Common myeloid progenitor, CD34-positive (primary cell): ENCODE measurements around the gene CCL22.

Experiments
- CTCF ChIA-PET: fragments of 350-600 bp; sonication (Branson Sonifier 250); formaldehyde crosslinking; loops from one replicate; lab custom pipeline; 2021; ENCODE audit warnings: antibody characterized with exemption; lab: Charles Lee
- POLR2A ChIA-PET: fragments of 350-600 bp; sonication (Branson Sonifier 250); formaldehyde crosslinking; loops from one replicate; lab custom pipeline; 2021; ENCODE audit warnings: antibody characterized with exemption; lab: Charles Lee
- DNase-seq, 3 donors: peaks; one replicate each; pipeline versions ENCODE4 v3.0.0 to v3.0.0-alpha.2; 2013
- H3K27ac ChIP-seq, 2 experiments: 1 replicate in 1 of 2; 2 replicates in 1 of 2; pipeline ENCODE4 v1.7.0; 2013; ENCODE audit warnings: inconsistent platforms in 2 of 2, low read length in 2 of 2, mild to moderate bottlenecking in 2 of 2, low read depth in 1 of 2, moderate library complexity in 1 of 2; ENCODE audit not compliant: severe bottlenecking in 2 of 2, insufficient read depth in 1 of 2, poor library complexity in 1 of 2
- H3K27me3 ChIP-seq, 5 experiments: replicated peaks in 2 of 5; 1 replicate in 3 of 5; 2 replicates in 2 of 5; pipeline versions ENCODE4 v1.6.1 to v1.7.0; 2013; ENCODE audit warnings: low read length in 4 of 5, mild to moderate bottlenecking in 2 of 5, moderate library complexity in 2 of 5, inconsistent platforms in 1 of 5; ENCODE audit not compliant: insufficient read depth in 5 of 5, control insufficient read depth in 4 of 5
- H3K36me3 ChIP-seq, 4 experiments: 1 replicate in 2 of 4; 2 replicates in 2 of 4; pipeline versions ENCODE4 v1.6.1 to v1.7.0; 2013; ENCODE audit warnings: low read length in 3 of 4, control low read depth in 1 of 4, mild to moderate bottlenecking in 1 of 4; ENCODE audit not compliant: control insufficient read depth in 4 of 4, insufficient read depth in 4 of 4
- H3K4me1 ChIP-seq, 4 experiments: 1 replicate in 3 of 4; 2 replicates in 1 of 4; pipeline versions ENCODE4 v1.6.1 to v1.7.1; 2013; ENCODE audit warnings: low read length in 3 of 4, mild to moderate bottlenecking in 3 of 4, control low read depth in 1 of 4, inconsistent platforms in 1 of 4, moderate library complexity in 1 of 4; ENCODE audit not compliant: control insufficient read depth in 4 of 4, insufficient read depth in 4 of 4; ENCODE audit errors: control extremely low read depth in 1 of 4
- H3K4me3 ChIP-seq, 7 experiments: 1 replicate in 4 of 7; 2 replicates in 3 of 7; pipeline versions ENCODE4 v1.5.1 to v1.7.0; 2013; ENCODE audit warnings: mild to moderate bottlenecking in 7 of 7, low read length in 6 of 7, moderate library complexity in 6 of 7, inconsistent platforms in 2 of 7, low read depth in 2 of 7, control low read depth in 1 of 7; ENCODE audit not compliant: insufficient read depth in 4 of 7, control insufficient read depth in 1 of 7; ENCODE audit errors: extremely low read depth in 1 of 7
- H3K9me3 ChIP-seq, 5 experiments: 1 replicate in 4 of 5; 2 replicates in 1 of 5; pipeline versions ENCODE4 v1.6.1 to v1.7.1; 2013; ENCODE audit warnings: low read length in 4 of 5, mild to moderate bottlenecking in 2 of 5, inconsistent platforms in 1 of 5, low read depth in 1 of 5, moderate library complexity in 1 of 5; ENCODE audit not compliant: control insufficient read depth in 4 of 5, insufficient read depth in 2 of 5; ENCODE audit errors: control extremely low read depth in 1 of 5
- WGBS: methylation state at CpG from one replicate; pipeline ENCODE4 v1.1.5; 2013; ENCODE audit not compliant: insufficient coverage; 5-methylcytosine and 5-hydroxymethylcytosine counted together

The CCL22 gene

GRCh38 chr16:57413301-57413730 lies 54.7 kb downstream of the CCL22 start:
- 97% methylated on average over 5 of the region's 5 CpGs for WGBS
- Histone ChIP-seq H3K9me3 (no peaks in the 10 kb centered on the region), H3K4me3 (no peak overlapping the region), H3K4me1 (peaks cover 0 to 16% (median 11%) of the 10 kb centered on the region in 4 experiments), H3K36me3 (no peaks in the 10 kb centered on the region), H3K27ac (no peak overlapping the region), H3K27me3 (peaks cover 0 to 5% (median 0%) of the 10 kb centered on the region in 5 experiments)
- peak in 2 of 3 donors; percentile 15 to 25 for DNase-seq
- ChIA-PET CTCF (interaction anchor here (1.0 to 14.8 kb wide), 5 partner anchors 9 to 107 kb away, joined by 3 to 250 read pairs (median 4); partner anchors contain the start of gene CCL17), POLR2A (interaction anchor here (0.6 kb wide), 1 partner anchor 303 kb away, joined by 3 read pairs; no protein-coding TSS in a partner anchor)

- no peak overlapping the region for H3K27ac ChIP-seq
- ChIA-PET CTCF (interaction anchor here (1.0 to 14.8 kb wide), 5 partner anchors 9 to 107 kb away, joined by 3 to 250 read pairs (median 4); partner anchors contain the start of gene CCL17), POLR2A (interaction anchor here (0.6 kb wide), 1 partner anchor 304 kb away, joined by 3 read pairs; no protein-coding TSS in a partner anchor)
- peaks cover 0 to 5% (median 0%) of the 10 kb centered on the region in 5 experiments for H3K27me3 ChIP-seq
- 80% methylated on average over 2 of the region's 7 CpGs for WGBS
- no peak overlapping the region for H3K4me3 ChIP-seq
- no peaks in the 10 kb centered on the region for H3K9me3 ChIP-seq
- H3K36me3 ChIP-seq, result no peaks in the 10 kb centered on the region
- H3K4me1 ChIP-seq, result peaks cover 0 to 19% (median 14%) of the 10 kb centered on the region in 4 experiments
- DNase-seq, result no peak
These were observed 55.1 kb downstream of the CCL22 start for GRCh38 chr16:57413733-57414132.
